ENCODE measurements around the gene GPR107.

- TF ChIP-seq, protein P1, sequence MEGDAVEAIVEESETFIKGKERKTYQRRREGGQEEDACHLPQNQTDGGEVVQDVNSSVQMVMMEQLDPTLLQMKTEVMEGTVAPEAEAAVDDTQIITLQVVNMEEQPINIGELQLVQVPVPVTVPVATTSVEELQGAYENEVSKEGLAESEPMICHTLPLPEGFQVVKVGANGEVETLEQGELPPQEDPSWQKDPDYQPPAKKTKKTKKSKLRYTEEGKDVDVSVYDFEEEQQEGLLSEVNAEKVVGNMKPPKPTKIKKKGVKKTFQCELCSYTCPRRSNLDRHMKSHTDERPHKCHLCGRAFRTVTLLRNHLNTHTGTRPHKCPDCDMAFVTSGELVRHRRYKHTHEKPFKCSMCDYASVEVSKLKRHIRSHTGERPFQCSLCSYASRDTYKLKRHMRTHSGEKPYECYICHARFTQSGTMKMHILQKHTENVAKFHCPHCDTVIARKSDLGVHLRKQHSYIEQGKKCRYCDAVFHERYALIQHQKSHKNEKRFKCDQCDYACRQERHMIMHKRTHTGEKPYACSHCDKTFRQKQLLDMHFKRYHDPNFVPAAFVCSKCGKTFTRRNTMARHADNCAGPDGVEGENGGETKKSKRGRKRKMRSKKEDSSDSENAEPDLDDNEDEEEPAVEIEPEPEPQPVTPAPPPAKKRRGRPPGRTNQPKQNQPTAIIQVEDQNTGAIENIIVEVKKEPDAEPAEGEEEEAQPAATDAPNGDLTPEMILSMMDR (IDR thresholded peaks at IDR 0.05) = no peak
- no peak for TF ChIP-seq POLR2A (IDR thresholded peaks at IDR 0.05)
Measured at GRCh38 chr9:130185017-130185416, 131.3 kb downstream of the GPR107 start.
